Panc1 (cell line): Measurements from ENCODE around the gene PAK4. TPM values are rescaled to one million over a fixed set of nuclear protein-coding genes. Genes with fewer than 3 reads are reported as not detected.

Experiments
- ATAC-seq: fragments of 200-7000 bp; cut with Tn5 transposase; 2 replicates; pipeline ENCODE4 v1.9.1; 2020; ENCODE audit warnings: mild to moderate bottlenecking, moderate library complexity
- BruUV-seq: library from RNA; stranded (reverse); fragments of 400-500 nt; replicated peaks from 2 replicates; lab custom pipeline; 2021; lab: Mats Ljungman, UMichigan
- CTCF ChIA-PET: fragments of 300-600 bp; sonication (Branson Sonifier 250); formaldehyde crosslinking; loops from one replicate; lab custom pipeline; 2022; ENCODE audit warnings: antibody characterized with exemption; lab: Charles Lee
- POLR2A ChIA-PET: fragments of 300-600 bp; sonication (Branson Sonifier 250); formaldehyde crosslinking; loops from one replicate; lab custom pipeline; 2022; ENCODE audit warnings: antibody characterized with exemption; lab: Charles Lee
- DNase-seq: peaks from one replicate; pipeline ENCODE4 v3.0.0-alpha.2; 2010; ENCODE audit warnings: low read depth, low spot score
- H3K27ac ChIP-seq: 2 replicates; pipeline ENCODE4 v1.5.1; 2011; ENCODE audit warnings: mild to moderate bottlenecking, low read length, inconsistent platforms
- H3K27me3 ChIP-seq: fragments of 200-500 bp; sonication (Bioruptor generic); 2 replicates; pipeline ENCODE4 v1.6.0; 2014; ENCODE audit warnings: low read length, inconsistent platforms; ENCODE audit not compliant: control insufficient read depth, insufficient read depth
- H3K36me3 ChIP-seq: fragments of 200-500 bp; sonication (Bioruptor generic); 2 replicates; pipeline ENCODE4 v1.5.1; 2014; ENCODE audit warnings: inconsistent platforms, mild to moderate bottlenecking, low read length, moderate library complexity; ENCODE audit not compliant: control insufficient read depth, insufficient read depth
- H3K4me1 ChIP-seq: 2 replicates; pipeline ENCODE4 v1.5.1; 2011; ENCODE audit warnings: inconsistent platforms, mild to moderate bottlenecking, low read length, moderate library complexity; ENCODE audit not compliant: control insufficient read depth, insufficient read depth
- H3K4me3 ChIP-seq, 2 experiments: 2 replicates each; pipeline ENCODE4 v1.5.1; 2011 to 2012; ENCODE audit warnings: low read depth in 2 of 2, low read length in 2 of 2, mild to moderate bottlenecking in 2 of 2, inconsistent platforms in 1 of 2, moderate library complexity in 1 of 2
- H3K9me3 ChIP-seq: fragments of 200-500 bp; sonication (Bioruptor generic); 2 replicates; pipeline ENCODE4 v1.5.1; 2014; ENCODE audit warnings: low read depth, mild to moderate bottlenecking, inconsistent platforms, low read length, moderate library complexity; ENCODE audit not compliant: control insufficient read depth, insufficient read depth
- POLR2AphosphoS5 ChIP-seq: IDR thresholded peaks from 2 replicates; pipeline ENCODE4 v1.6.1; 2012; ENCODE audit warnings: mild to moderate bottlenecking, low read depth, low read length, moderate library complexity
- SIN3A ChIP-seq: IDR thresholded peaks from 2 replicates; pipeline ENCODE4 v1.6.1; 2012; ENCODE audit warnings: low read depth, mild to moderate bottlenecking, low read length, moderate library complexity, borderline replicate concordance; ENCODE audit not compliant: insufficient read depth
- TCF7L2 ChIP-seq: IDR thresholded peaks from 2 replicates; pipeline ENCODE4 v1.6.1; 2011; ENCODE audit warnings: mild to moderate bottlenecking, low read depth, low read length, inconsistent platforms
- in situ Hi-C: cut with HindIII; loops from 2 replicates; pipeline ENCODE4 v1.10.0; 2016; ENCODE audit warnings: low sequenced_read_pairs, low pct_unique_long_range_greater_than_20kb
- intact Hi-C: fragments of 100-400 bp; cut with micrococcal nuclease; formaldehyde crosslinking; loops from one replicate; pipeline ENCODE4 v1.10.0; 2022; ENCODE audit not compliant: unreplicated experiment
- total RNA-seq: library from RNA; stranded (reverse); gene quantifications from one replicate; pipeline ENCODE4 v1.2.1, GENCODE V29; 2021; ENCODE audit not compliant: unreplicated experiment
- TF ChIP-seq, protein P1 (sequence below): fragments of 450-650 bp; IDR thresholded peaks from 2 replicates; pipeline ENCODE4 v1.5.1; 2017; ENCODE audit warnings: mild to moderate bottlenecking
- TF ChIP-seq, protein P2 (sequence below), 2 experiments: IDR thresholded peaks; 2 replicates each; pipeline ENCODE4 v1.6.1; 2011 to 2012; ENCODE audit warnings: low read depth in 2 of 2, control low read depth in 1 of 2, low read length in 1 of 2, mild to moderate bottlenecking in 1 of 2, moderate library complexity in 1 of 2; ENCODE audit not compliant: insufficient read depth in 1 of 2

Gene PAK4
- total RNA-seq, 1 experiment from 2014 or later = 311 TPM

DNA sequence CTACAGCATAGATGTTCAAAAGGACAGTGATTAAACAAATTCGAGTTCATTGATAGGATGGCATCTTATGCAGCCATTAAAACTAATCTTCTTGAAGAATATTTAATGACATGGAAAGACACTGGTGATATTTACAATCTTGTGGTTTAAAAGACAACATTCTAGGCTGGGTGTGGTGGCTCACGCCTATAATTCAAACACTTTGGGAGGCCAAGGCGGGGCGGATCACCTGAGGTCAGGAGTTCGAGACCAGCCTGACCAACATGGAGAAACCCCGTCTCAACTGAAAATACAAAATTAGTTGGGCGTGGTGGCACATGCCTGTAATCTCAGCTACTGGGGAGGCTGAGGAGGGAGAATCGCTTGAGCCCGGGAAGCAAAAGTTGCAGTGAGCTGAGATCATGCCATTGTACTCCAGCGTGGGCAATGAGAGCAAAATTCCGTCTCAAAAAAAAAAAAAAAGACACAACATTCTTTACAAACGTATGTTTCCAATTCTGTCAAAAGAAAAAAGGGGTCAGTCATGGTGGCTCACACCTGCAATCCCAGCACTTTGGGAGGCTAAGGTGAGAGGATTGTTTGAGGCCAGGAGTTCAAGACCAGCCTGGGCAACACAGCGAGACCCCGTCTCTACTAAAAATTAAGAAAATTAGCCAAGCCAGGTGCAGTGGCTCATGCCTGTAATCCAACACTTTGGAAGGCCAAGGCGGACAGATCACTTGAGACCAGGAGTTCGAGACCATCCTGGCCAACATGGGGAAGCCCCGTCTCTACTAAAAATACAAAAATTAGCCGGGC is 2.5 kb upstream of the PAK4 start:
- DNase-seq (no peak), ATAC-seq (no peak)
- in situ Hi-C loops (no loop called here), intact Hi-C loops (loop anchor here (1.0 to 2.0 kb wide), 3 partner anchors 64 to 289 kb away; partner anchors contain the start of gene PLEKHG2)
- Histone ChIP-seq H3K4me3 (no peak overlapping the region), H3K36me3 (no peaks in the 10 kb centered on the region), H3K4me1 (peaks cover 22% of the 10 kb centered on the region), H3K27me3 (no peaks in the 10 kb centered on the region), H3K9me3 (no peaks in the 10 kb centered on the region), H3K27ac (no peak overlapping the region)
- TF ChIP-seq SIN3A (no peak), TCF7L2 (no peak), POLR2AphosphoS5 (no peak)
- TF ChIP-seq, protein P1, sequence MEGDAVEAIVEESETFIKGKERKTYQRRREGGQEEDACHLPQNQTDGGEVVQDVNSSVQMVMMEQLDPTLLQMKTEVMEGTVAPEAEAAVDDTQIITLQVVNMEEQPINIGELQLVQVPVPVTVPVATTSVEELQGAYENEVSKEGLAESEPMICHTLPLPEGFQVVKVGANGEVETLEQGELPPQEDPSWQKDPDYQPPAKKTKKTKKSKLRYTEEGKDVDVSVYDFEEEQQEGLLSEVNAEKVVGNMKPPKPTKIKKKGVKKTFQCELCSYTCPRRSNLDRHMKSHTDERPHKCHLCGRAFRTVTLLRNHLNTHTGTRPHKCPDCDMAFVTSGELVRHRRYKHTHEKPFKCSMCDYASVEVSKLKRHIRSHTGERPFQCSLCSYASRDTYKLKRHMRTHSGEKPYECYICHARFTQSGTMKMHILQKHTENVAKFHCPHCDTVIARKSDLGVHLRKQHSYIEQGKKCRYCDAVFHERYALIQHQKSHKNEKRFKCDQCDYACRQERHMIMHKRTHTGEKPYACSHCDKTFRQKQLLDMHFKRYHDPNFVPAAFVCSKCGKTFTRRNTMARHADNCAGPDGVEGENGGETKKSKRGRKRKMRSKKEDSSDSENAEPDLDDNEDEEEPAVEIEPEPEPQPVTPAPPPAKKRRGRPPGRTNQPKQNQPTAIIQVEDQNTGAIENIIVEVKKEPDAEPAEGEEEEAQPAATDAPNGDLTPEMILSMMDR = no peak
- TF ChIP-seq, protein P2, sequence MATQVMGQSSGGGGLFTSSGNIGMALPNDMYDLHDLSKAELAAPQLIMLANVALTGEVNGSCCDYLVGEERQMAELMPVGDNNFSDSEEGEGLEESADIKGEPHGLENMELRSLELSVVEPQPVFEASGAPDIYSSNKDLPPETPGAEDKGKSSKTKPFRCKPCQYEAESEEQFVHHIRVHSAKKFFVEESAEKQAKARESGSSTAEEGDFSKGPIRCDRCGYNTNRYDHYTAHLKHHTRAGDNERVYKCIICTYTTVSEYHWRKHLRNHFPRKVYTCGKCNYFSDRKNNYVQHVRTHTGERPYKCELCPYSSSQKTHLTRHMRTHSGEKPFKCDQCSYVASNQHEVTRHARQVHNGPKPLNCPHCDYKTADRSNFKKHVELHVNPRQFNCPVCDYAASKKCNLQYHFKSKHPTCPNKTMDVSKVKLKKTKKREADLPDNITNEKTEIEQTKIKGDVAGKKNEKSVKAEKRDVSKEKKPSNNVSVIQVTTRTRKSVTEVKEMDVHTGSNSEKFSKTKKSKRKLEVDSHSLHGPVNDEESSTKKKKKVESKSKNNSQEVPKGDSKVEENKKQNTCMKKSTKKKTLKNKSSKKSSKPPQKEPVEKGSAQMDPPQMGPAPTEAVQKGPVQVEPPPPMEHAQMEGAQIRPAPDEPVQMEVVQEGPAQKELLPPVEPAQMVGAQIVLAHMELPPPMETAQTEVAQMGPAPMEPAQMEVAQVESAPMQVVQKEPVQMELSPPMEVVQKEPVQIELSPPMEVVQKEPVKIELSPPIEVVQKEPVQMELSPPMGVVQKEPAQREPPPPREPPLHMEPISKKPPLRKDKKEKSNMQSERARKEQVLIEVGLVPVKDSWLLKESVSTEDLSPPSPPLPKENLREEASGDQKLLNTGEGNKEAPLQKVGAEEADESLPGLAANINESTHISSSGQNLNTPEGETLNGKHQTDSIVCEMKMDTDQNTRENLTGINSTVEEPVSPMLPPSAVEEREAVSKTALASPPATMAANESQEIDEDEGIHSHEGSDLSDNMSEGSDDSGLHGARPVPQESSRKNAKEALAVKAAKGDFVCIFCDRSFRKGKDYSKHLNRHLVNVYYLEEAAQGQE (IDR thresholded peaks at IDR 0.05; ENCODE audit: insufficient read depth in 1 of 2, low read depth in 2 of 2, low read length in 1 of 2) = no peak
- CTCF ChIA-PET = interaction anchor here (0.6 to 1.6 kb wide), 11 partner anchors 27 to 286 kb away, joined by 3 to 16 read pairs (median 4); partner anchors contain the start of gene FBXO27
- BruUV-seq = no TSS peak
- POLR2A ChIA-PET = interaction anchor here (0.7 kb wide), 2 partner anchors 37 to 313 kb away, joined by 4 to 9 read pairs; partner anchors contain the start of gene RPS16

DNA sequence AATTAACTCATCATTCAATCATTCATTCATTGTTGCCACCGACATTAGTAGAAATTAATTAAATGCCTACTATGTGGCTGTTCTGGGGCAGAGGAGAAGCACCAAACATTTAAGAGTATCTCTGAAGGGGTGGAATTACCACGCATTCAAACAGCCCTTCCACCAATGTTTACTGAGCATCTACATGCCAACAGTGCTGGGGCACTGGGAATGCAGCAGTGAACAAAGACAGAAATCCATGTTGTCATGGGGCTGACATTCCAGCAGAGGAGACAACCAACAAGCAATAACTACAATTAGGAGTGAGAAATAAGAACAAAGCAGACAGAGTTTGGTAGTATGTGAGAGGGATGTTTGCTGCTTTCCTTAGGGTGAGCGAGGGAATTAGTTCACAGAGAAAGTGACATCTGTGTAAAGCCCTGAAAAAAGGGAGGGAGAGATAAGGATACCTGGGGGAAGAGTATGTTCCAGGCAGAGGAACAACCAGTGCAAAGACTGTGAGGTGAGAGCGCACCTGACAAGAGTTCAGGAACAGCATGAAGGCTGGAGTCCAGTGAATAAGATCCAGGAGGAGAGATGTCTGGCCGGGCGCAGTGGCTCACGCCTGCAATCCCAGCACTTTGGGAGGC is 1.3 kb upstream of the PAK4 start:
- H3K4me3 ChIP-seq = no peak overlapping the region
- intact Hi-C loops (no loop called here), in situ Hi-C loops (no loop called here)
- BruUV-seq = no TSS peak
- peak overlapping the region; percentile 89 for H3K27ac ChIP-seq
- CTCF ChIA-PET = interaction anchor here (0.7 to 1.2 kb wide), 3 partner anchors 25 to 285 kb away, joined by 4 to 10 read pairs (median 4); no protein-coding TSS in a partner anchor
- peaks cover 33% of the 10 kb centered on the region for H3K4me1 ChIP-seq
- TF ChIP-seq, protein P2 (IDR thresholded peaks at IDR 0.05; ENCODE audit: insufficient read depth in 1 of 2, low read depth in 2 of 2, low read length in 1 of 2) = no peak
- TF ChIP-seq SIN3A = no peak
- ATAC-seq = no peak
- POLR2A ChIA-PET = interaction anchor here (0.7 kb wide), 1 partner anchor 312 kb away, joined by 4 read pairs; the partner anchor contains the start of gene RPS16
- no peaks in the 10 kb centered on the region for H3K36me3 ChIP-seq
- H3K27me3 ChIP-seq = no peaks in the 10 kb centered on the region
- no peaks in the 10 kb centered on the region for H3K9me3 ChIP-seq
- no peak for DNase-seq
